KMS-11 (cell line): ENCODE measurements around the gene ATP13A2.

Experiments
- H2AFZ ChIP-seq: fragments of 200-600 bp; sonication (generic); 2 replicates; pipeline ENCODE4 v1.6.1; 2016; ENCODE audit warnings: antibody characterized with exemption, mixed run types, low read depth
- H3K27ac ChIP-seq: fragments of 200-600 bp; sonication (generic); 2 replicates; pipeline ENCODE4 v1.6.1; 2016; ENCODE audit warnings: mild to moderate bottlenecking, mixed run types
- H3K27me3 ChIP-seq: fragments of 200-600 bp; sonication (generic); 2 replicates; pipeline ENCODE4 v1.6.1; 2017; ENCODE audit warnings: mild to moderate bottlenecking, low read depth, mixed run types, moderate library complexity; ENCODE audit not compliant: insufficient read depth
- H3K36me3 ChIP-seq: fragments of 200-600 bp; sonication (generic); 2 replicates; pipeline ENCODE4 v1.6.1; 2017; ENCODE audit warnings: mild to moderate bottlenecking, mixed run types; ENCODE audit not compliant: insufficient read depth
- H3K4me1 ChIP-seq: fragments of 200-600 bp; sonication (generic); 2 replicates; pipeline ENCODE4 v1.6.1; 2016; ENCODE audit warnings: mild to moderate bottlenecking, low read depth, mixed run types; ENCODE audit not compliant: poor library complexity, severe bottlenecking
- H3K4me2 ChIP-seq: fragments of 200-600 bp; sonication (generic); 2 replicates; pipeline ENCODE4 v1.7.0; 2016; ENCODE audit warnings: mild to moderate bottlenecking, mixed run types
- H3K4me3 ChIP-seq: fragments of 200-600 bp; sonication (generic); IDR thresholded peaks from 2 replicates; pipeline ENCODE4 v1.6.1; 2017; ENCODE audit warnings: low read depth, low read length, mixed read lengths; ENCODE audit not compliant: insufficient read depth
- H3K79me2 ChIP-seq: fragments of 200-600 bp; sonication (generic); 2 replicates; pipeline ENCODE4 v1.6.1; 2016; ENCODE audit warnings: low read depth, mixed run types; ENCODE audit not compliant: insufficient read depth
- H3K9ac ChIP-seq: fragments of 200-600 bp; sonication (generic); 2 replicates; pipeline ENCODE4 v1.6.1; 2016; ENCODE audit warnings: mild to moderate bottlenecking, mixed run types
- H4K20me1 ChIP-seq: fragments of 200-600 bp; sonication (generic); 2 replicates; pipeline ENCODE4 v1.6.1; 2016; ENCODE audit warnings: mild to moderate bottlenecking, mixed run types; ENCODE audit not compliant: insufficient read depth
- TF ChIP-seq, protein P1 (sequence below): fragments of 200-600 bp; sonication (generic); conservative IDR thresholded peaks from 2 replicates; pipeline ENCODE4 v1.6.1; 2017; ENCODE audit warnings: low read depth, mild to moderate bottlenecking, antibody characterized with exemption, low read length, moderate library complexity, mixed read lengths

ATP13A2 gene

DNA sequence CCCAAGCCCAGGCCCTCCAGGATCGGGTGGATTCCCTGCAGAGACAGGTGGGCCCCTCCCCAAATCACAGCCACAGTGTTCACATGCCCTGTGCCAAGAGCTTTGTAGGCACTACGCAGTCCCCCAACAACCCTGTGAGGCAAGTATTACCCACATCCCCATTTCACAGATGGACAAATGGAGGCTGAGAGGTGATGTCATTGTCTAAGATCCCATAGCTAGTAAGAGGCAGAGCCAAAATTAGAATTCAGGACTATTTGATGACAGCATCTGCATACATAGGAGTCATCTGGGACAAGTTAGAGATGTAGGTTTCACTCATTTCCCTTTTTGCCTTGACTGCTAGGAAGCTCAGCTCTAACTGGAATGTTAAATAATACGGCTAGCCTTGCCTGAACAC lies 43.4 kb downstream of the ATP13A2 start:
- H3K36me3 ChIP-seq, result no peaks in the 10 kb centered on the region
- no peak overlapping the region for H3K9ac ChIP-seq
- H3K4me1 ChIP-seq, result no peaks in the 10 kb centered on the region
- no peak overlapping the region for H3K4me2 ChIP-seq
- no peaks in the 10 kb centered on the region for H3K79me2 ChIP-seq
- no peaks in the 10 kb centered on the region for H4K20me1 ChIP-seq
- TF ChIP-seq, protein P1, sequence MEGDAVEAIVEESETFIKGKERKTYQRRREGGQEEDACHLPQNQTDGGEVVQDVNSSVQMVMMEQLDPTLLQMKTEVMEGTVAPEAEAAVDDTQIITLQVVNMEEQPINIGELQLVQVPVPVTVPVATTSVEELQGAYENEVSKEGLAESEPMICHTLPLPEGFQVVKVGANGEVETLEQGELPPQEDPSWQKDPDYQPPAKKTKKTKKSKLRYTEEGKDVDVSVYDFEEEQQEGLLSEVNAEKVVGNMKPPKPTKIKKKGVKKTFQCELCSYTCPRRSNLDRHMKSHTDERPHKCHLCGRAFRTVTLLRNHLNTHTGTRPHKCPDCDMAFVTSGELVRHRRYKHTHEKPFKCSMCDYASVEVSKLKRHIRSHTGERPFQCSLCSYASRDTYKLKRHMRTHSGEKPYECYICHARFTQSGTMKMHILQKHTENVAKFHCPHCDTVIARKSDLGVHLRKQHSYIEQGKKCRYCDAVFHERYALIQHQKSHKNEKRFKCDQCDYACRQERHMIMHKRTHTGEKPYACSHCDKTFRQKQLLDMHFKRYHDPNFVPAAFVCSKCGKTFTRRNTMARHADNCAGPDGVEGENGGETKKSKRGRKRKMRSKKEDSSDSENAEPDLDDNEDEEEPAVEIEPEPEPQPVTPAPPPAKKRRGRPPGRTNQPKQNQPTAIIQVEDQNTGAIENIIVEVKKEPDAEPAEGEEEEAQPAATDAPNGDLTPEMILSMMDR, result no peak
- H3K27ac ChIP-seq, result no peak overlapping the region
- no peak overlapping the region for H2AFZ ChIP-seq
- no peak overlapping the region for H3K4me3 ChIP-seq
- no peaks in the 10 kb centered on the region for H3K27me3 ChIP-seq

DNA sequence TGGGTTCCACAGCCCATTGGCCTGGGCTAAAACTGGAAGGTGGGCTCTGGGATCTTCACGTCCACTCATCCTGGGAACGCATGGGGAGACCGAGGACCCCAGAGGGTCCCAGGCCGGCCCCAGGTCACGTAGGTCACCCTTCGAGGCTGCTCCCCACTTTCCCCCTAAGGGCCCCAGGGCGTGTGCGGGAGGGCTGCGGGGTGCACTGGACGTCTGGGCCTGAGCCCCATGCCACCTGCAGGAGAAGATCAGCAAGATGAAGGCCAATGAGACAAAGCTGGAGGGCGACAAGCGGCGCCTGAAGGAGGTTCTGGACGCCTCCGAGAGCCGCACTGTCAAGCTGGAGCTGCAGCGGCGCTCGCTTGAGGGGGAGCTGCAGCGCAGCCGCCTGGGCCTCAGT lies 43.8 kb downstream of the ATP13A2 start:
- Histone ChIP-seq H4K20me1 (no peaks in the 10 kb centered on the region), H2AFZ (no peak overlapping the region), H3K4me2 (no peak overlapping the region), H3K27me3 (no peaks in the 10 kb centered on the region), H3K79me2 (no peaks in the 10 kb centered on the region), H3K9ac (no peak overlapping the region), H3K4me3 (no peak overlapping the region), H3K36me3 (no peaks in the 10 kb centered on the region), H3K4me1 (no peaks in the 10 kb centered on the region), H3K27ac (no peak overlapping the region)
- TF ChIP-seq, protein P1, result no peak

DNA sequence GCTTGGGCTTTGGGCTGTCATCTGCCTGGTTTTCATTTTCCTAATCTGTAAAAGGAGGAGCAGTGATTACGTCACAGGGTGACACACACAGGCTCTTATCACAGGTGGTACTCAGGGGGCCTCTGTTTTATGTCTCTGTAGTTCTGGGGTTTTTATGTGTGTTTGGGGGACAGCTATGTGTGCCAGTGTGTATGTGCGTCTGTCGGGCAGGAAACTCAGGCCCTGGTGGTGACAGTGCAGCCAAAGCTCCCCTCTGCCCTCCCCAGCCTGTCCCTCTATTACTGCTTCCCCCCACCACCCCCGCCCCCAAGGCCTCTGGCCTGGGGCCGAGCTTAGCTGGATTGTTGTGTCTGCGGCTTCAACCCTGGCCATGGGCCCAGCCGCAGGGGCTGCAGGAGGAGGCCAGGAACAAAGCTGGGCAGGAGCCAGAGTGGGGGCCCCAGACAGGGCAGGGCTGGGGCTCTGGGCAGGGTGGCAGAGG lies 44.6 kb downstream of the ATP13A2 start:
- Histone ChIP-seq H3K79me2 (no peaks in the 10 kb centered on the region), H4K20me1 (no peaks in the 10 kb centered on the region), H3K4me2 (no peak overlapping the region), H3K4me3 (no peak overlapping the region), H3K9ac (no peak overlapping the region), H3K27ac (no peak overlapping the region), H3K36me3 (no peaks in the 10 kb centered on the region), H2AFZ (no peak overlapping the region), H3K27me3 (no peaks in the 10 kb centered on the region), H3K4me1 (no peaks in the 10 kb centered on the region)
- TF ChIP-seq, protein P1, result no peak

DNA sequence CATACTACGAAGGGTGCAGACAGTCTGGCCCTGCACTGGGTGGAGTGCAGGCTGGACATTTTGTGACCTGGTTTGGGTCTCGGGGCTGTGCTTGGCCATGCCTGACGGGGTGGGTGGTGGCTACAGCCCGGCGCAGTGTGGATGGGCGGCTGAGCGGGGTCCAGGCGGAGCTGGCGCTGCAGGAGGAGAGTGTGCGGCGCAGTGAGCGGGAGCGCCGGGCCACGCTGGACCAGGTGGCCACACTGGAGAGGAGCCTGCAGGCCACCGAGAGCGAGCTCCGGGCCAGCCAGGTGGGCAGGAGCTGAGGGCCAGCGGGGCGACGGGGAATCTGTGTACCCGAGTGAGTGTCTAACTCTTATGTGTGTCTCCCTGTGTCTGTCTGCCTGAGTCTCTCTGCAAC lies 45.4 kb downstream of the ATP13A2 start:
- H4K20me1 ChIP-seq, result no peaks in the 10 kb centered on the region
- H3K27ac ChIP-seq, result no peak overlapping the region
- no peaks in the 10 kb centered on the region for H3K27me3 ChIP-seq
- H3K4me2 ChIP-seq, result no peak overlapping the region
- no peaks in the 10 kb centered on the region for H3K36me3 ChIP-seq
- H3K79me2 ChIP-seq, result no peaks in the 10 kb centered on the region
- no peak overlapping the region for H3K4me3 ChIP-seq
- H2AFZ ChIP-seq, result no peak overlapping the region
- TF ChIP-seq, protein P1, result no peak
- H3K9ac ChIP-seq, result no peak overlapping the region
- H3K4me1 ChIP-seq, result peaks cover under 1% of the 10 kb centered on the region
